ENCODE measurements around the gene CNTNAP2.
"Not testable (repeated sequence)": the region's sequence is repeated elsewhere in the genome, so short reads cannot be mapped to it uniquely, and the experiment has no call there.

CNTNAP2 gene

GRCh38 chr7:148299350-148300276 lies 2183.0 kb downstream of the CNTNAP2 start:
- no peak for DNase-seq

- DNase-seq = not testable (repeated sequence)
Observed at GRCh38 chr7:148302436-148302835, 2185.8 kb downstream of the CNTNAP2 start.

DNA sequence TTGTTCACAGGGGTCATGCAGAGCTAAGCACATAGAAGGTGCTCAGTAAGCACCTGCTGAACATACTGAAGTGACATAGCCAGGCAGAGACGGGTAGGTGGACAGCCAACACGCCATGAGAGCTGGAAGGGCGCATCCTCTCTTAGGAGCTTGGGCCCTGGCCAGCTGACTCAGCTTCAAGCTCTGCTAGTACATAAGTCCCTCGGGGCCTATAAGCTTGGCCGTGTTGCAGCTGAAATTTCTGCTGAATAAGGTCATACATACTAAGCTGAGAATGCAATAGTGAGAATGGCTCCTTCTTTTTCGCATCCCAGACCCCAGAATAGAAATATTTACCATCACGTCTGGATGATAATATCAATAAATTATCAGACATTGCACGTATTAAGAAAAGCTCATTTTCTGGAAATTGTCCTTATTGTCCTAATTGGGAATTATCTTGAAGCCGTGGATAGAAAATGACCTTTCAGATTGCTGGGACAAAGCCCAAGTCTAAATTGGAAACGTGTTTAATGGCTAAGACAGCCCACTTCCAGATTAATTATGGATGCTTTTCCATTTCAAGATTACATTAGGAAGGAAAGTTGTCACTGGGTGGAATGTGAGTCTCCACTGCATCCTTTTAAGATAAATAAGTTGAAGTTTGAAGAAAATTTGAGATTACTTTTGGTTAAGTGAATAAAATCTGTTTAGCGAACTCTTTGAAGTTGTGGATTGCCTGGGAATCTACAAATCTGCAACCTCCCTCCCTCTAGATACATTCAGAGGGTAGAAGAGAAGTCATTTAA lies 2186.9 kb downstream of the CNTNAP2 start:
- DNase-seq = no peak

GRCh38 chr7:148304083-148304335 lies 2187.4 kb downstream of the CNTNAP2 start:
- DNase-seq = no peak

GRCh38 chr7:148304456-148304855 lies 2187.9 kb downstream of the CNTNAP2 start:
- no peak for DNase-seq

- DNase-seq = no peak
Observed at GRCh38 chr7:148306759-148307158, 2190.2 kb downstream of the CNTNAP2 start.

DNA sequence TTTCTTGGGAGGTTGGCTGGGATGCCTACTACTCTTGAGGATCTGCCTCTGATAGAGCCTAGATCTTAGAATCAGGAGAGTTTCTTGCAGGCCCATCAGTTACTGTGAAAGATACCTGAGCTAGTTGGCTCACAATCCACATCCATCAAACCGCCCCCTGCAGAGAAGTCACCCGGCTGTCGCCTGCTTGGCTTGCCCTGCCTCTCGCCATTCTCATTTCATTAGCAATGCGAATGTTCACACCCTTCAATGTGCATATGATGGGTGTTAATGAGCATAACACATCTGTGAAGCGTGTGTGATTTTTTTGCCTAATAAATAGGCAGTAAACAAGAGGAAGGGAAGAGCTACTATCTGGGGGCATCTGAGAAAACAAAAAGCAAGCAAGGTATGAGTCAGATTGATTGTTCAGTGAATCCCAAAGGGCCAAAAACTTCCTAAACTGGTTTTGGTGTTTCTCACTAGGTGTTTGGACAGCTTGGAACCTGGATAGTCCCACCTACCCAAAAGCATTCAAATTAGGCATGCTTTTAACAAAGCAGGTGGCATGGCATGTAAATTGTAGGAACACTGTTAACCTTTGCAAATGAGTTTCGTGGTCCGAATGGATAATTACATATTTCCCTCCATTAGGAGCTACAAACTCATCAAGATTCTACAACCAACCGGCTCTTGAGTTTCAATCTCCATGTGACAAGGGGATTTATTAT lies 2201.7 kb downstream of the CNTNAP2 start:
- DNase-seq = no peak

DNA sequence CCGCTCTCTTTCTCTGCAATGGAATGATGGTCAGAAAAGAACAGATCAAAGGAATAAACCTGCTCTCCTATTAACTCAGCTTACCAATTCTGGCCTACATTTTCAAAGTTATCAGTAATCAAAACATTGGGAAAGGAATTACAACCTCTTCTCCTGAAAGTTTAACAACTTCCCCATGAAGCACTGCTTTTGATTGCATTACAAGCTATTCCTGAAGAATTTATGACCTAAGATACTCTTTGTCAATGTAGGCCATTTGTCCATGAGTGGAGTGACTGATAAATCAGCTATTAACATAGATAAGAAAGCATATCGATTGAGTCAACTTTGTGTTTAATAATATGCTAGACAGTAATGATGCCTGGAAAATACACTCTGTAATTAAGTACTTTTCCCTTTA lies 2202.2 kb downstream of the CNTNAP2 start:
- no peak for DNase-seq

- DNase-seq = no peak
Observed at GRCh38 chr7:148319316-148319808, 2202.8 kb downstream of the CNTNAP2 start.

GRCh38 chr7:148325208-148325607 lies 2208.6 kb downstream of the CNTNAP2 start:
- no peak for DNase-seq

DNA sequence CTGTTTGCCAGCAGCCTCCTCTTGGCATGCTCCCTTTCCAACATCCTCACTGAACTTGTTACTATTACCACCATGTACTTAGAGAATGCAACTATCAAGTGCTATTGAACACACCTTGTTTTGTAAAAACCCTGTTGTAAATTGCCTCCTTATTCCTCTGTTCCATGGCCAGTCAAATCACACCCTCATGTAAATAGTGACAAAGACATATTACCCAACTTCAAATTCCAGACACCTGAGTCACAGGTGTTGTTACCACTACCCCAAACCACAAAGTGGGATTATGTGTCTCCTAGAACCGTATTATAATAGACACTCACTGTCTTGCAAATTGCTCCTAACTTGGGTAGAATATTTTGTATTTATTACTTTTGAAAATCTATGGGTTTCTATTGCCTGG lies 2210.8 kb downstream of the CNTNAP2 start:
- no peak for DNase-seq

GRCh38 chr7:148328906-148329305 lies 2212.3 kb downstream of the CNTNAP2 start:
- DNase-seq = no peak

DNA sequence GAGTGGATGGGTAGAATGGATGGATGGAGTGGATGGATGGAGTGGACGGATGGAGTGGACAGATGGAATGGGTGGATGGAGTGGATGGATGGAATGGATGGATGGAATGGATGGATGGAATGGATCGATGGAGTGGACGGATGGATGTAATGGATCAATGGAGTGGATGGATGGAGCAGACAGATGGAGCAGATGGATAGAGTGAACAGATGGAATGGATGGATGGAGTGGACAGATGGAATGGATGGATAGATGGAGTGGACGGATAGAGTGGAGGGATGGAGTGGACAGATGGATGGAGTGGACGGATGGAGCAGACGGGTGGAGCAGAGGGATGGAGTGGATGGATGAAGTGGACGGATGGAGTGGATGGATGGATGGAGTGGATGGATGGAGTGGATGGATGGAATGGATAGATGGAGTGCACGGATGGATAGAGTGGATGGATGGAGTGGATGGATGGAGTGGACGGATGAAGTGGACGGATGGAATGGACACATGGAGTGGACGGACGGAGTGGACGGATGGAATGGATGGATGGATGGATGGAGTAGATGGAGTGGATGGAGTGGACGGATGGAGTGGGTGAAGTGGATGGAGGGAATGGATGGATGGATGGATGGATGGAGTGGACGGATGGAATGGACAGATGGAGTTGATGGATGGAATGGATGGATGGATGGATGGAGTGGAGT lies 2213.7 kb downstream of the CNTNAP2 start:
- DNase-seq = no peak

- no peak for DNase-seq
Observed at GRCh38 chr7:148330822-148331221, 2214.2 kb downstream of the CNTNAP2 start.

- not testable (repeated sequence) for DNase-seq
Observed at GRCh38 chr7:148331456-148331855, 2214.9 kb downstream of the CNTNAP2 start.

- no peak for DNase-seq
Observed at GRCh38 chr7:148332191-148333186, 2215.9 kb downstream of the CNTNAP2 start.

DNA sequence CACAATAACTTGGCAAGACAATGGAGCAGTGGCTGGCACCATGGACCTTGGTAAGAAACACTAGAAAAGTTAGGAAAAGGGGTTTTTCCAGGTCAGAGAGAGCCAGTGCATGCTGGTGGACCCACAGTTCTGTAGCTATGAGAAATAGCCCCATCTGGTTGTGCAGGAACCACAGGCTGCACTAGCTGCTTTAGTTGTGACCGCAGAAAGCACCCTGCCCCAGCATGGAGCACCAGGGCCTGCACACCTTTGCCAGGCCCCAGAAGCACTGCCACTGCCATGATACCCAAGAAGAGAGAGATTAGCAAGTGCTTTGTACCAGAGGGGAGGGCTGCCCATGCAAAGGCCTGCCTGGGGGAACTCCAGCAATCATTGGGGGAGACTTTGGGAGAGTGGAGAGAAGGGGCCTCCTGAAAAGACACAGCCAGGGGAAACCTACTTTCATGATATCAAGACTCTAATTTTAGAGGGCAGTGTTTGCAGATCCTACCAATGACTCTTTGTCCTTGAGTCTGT lies 2217.9 kb downstream of the CNTNAP2 start:
- no peak for DNase-seq

DNA sequence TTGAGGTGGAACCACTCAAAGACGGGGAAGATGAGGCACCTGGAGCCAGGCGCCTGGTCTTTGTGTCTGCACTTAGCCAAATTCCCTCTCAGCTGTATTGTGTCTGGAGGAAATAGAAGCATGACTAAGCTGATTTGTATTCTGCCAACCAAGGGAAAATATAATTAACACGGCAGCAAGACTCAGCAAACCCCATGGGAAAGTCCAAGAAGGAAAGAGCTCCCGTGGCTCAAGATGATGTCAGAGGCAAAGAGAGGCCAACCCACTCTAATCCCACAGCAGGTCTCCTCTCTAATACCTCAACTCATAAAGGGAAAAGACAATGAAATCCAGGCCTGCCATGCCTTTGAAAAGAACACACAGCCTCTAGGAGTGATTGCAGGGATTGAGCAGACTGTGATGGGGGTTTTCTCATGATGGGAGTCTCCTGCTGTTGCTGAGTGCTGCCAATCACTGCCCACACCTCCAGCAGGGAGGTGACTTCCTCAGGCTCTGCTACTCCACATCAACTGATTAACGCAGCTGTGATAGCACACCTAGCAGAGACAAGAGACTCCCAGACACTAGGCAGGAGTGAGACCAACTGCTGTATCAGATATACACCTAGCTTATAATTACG lies 2218.5 kb downstream of the CNTNAP2 start:
- DNase-seq = no peak

DNA sequence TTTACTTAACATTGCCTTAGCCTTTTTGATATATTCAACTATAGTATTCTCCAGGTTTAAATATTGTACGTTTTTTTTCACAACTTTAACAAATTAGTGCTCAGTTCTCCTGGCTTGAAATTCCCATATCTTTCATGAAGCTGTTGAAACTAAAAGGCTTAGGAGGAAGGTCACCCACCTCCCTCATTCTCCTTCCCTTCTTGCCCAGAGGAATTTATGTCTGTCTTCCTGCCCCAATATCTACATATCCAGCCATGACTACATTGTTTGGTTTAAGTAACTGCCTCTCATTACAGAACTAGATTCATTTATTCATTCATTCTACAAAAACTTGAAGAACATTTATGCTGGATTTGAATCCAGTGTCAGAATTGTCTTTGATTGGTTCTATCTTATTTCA lies 2219.2 kb downstream of the CNTNAP2 start:
- no peak for DNase-seq

GRCh38 chr7:148336411-148336810 lies 2219.8 kb downstream of the CNTNAP2 start:
- no peak for DNase-seq
